GM12878 (cell line): ENCODE results near the gene AMH. TPM values are rescaled to one million over a fixed set of nuclear protein-coding genes. Genes with fewer than 3 reads are reported as not detected.

Experiments
- ATAC-seq: fragments of 200-7000 bp; cut with Tn5 transposase; 3 replicates; pipeline ENCODE4 v1.9.1; 2020; ENCODE audit warnings: mild to moderate bottlenecking, moderate library complexity
- BruUV-seq: library from RNA; stranded (reverse); fragments of 400-500 nt; replicated peaks from 2 replicates; lab custom pipeline; 2021; lab: Mats Ljungman, UMichigan
- CTCF ChIA-PET: fragments of 300-600 bp; sonication (Branson Sonifier 250); formaldehyde crosslinking; extraction: SDS; loops from one replicate; lab custom pipeline; 2021; ENCODE audit warnings: inconsistent platforms; lab: Yijun Ruan, JAX
- POLR2A ChIA-PET: fragments of 350-600 bp; formaldehyde crosslinking; extraction: SDS; loops from one replicate; lab custom pipeline; 2021; ENCODE audit warnings: inconsistent platforms; lab: Charles Lee
- RAD21 ChIA-PET: fragments of 300-600 bp; sonication (Branson Sonifier 250); formaldehyde crosslinking; loops from one replicate; lab custom pipeline; 2023; ENCODE audit warnings: antibody characterized with exemption; ENCODE audit not compliant: unreplicated experiment; lab: Charles Lee
- SMC1A ChIA-PET: fragments of 300-600 bp; sonication (Branson Sonifier 250); formaldehyde crosslinking; loops from one replicate; lab custom pipeline; 2023; ENCODE audit not compliant: unreplicated experiment, uncharacterized antibody; lab: Charles Lee
- DNase-seq: peaks from one replicate; pipeline ENCODE4 v3.0.0-alpha.2; 2011; ENCODE audit warnings: low read depth, low spot score
- FAIRE-seq: peaks from 3 replicates; lab custom pipeline; 2011; peaks lifted over from hg19 to GRCh38; lab: Jason Lieb, UNC
- H2AFZ ChIP-seq: 2 replicates; pipeline ENCODE4 v1.6.0; 2011; ENCODE audit warnings: low read depth, low read length, control low read depth; ENCODE audit not compliant: control insufficient read depth
- H3K27ac ChIP-seq: 2 replicates; pipeline ENCODE4 v1.5.1; 2011; ENCODE audit warnings: control low read depth; ENCODE audit not compliant: control insufficient read depth, insufficient read depth
- H3K27me3 ChIP-seq, 2 experiments: replicated peaks in 1 of 2; 2 replicates each; pipeline versions ENCODE4 v1.6.0 to v1.6.1; 2011; ENCODE audit warnings: low read length in 1 of 2; ENCODE audit not compliant: control insufficient read depth in 2 of 2, insufficient read depth in 2 of 2
- H3K36me3 ChIP-seq, 2 experiments: 2 replicates each; pipeline ENCODE4 v1.5.1; 2011; ENCODE audit warnings: low read length in 1 of 2; ENCODE audit not compliant: control insufficient read depth in 2 of 2, insufficient read depth in 2 of 2
- H3K4me1 ChIP-seq: 2 replicates; pipeline ENCODE4 v1.6.1; 2011; ENCODE audit warnings: mild to moderate bottlenecking, low read length, moderate library complexity, mixed read lengths; ENCODE audit not compliant: control insufficient read depth, insufficient read depth
- H3K4me2 ChIP-seq: 2 replicates; pipeline ENCODE4 v1.6.0; 2011; ENCODE audit warnings: control low read depth; ENCODE audit not compliant: control insufficient read depth, insufficient read depth
- H3K4me3 ChIP-seq: fragments of 200-600 bp; sonication (generic); 2 replicates; pipeline ENCODE4 v1.5.1; 2016
- H3K79me2 ChIP-seq: 2 replicates; pipeline ENCODE4 v1.6.0; 2011; ENCODE audit warnings: low read length; ENCODE audit not compliant: control insufficient read depth, insufficient read depth
- H3K9ac ChIP-seq: 2 replicates; pipeline ENCODE4 v1.8.0; 2011; ENCODE audit warnings: low read length, control low read depth, mixed read lengths; ENCODE audit not compliant: control insufficient read depth, insufficient read depth
- H3K9me3 ChIP-seq: replicated peaks from 3 replicates; pipeline ENCODE4 v1.5.1; 2011; ENCODE audit warnings: mild to moderate bottlenecking, low read length; ENCODE audit not compliant: control insufficient read depth, insufficient read depth
- H4K20me1 ChIP-seq: 2 replicates; pipeline ENCODE4 v1.6.0; 2011; ENCODE audit not compliant: control insufficient read depth, insufficient read depth
- ASH2L ChIP-seq: fragments of 300-600, 200-600 bp; sonication (generic); IDR thresholded peaks from 2 replicates; pipeline ENCODE4 v1.6.1; 2017; ENCODE audit warnings: low read depth, mild to moderate bottlenecking, borderline replicate concordance
- ATF7 ChIP-seq: fragments of 450-650 bp; IDR thresholded peaks from 2 replicates; pipeline ENCODE4 v1.6.1; 2016; ENCODE audit warnings: low read depth, mild to moderate bottlenecking
- BRCA1 ChIP-seq: IDR thresholded peaks from 2 replicates; pipeline ENCODE4 v1.6.1; 2011; ENCODE audit warnings: low read depth, low read length, improper control_type of control experiment
- EP300 ChIP-seq, 2 experiments: fragments of 150-350 bp in 1 of 2; IDR thresholded peaks; 2 replicates each; pipeline ENCODE4 v1.6.1; 2011 to 2012; ENCODE audit warnings: low read depth in 2 of 2, low read length in 2 of 2, borderline replicate concordance in 1 of 2, improper control_type of control experiment in 1 of 2, inconsistent platforms in 1 of 2; ENCODE audit not compliant: control insufficient read depth in 1 of 2
- FOXM1 ChIP-seq: IDR thresholded peaks from 2 replicates; pipeline ENCODE4 v1.6.1; 2012; ENCODE audit warnings: low read depth, mild to moderate bottlenecking, inconsistent platforms, low read length, moderate library complexity
- HCFC1 ChIP-seq: fragments of 150-350 bp; IDR thresholded peaks from 2 replicates; pipeline ENCODE4 v1.6.1; 2014; ENCODE audit warnings: low read length
- HDGF ChIP-seq: fragments of 450-650 bp; IDR thresholded peaks from 2 replicates; pipeline ENCODE4 v1.6.1; 2016; ENCODE audit warnings: antibody characterized with exemption
- NFYB ChIP-seq: IDR thresholded peaks from 2 replicates; pipeline ENCODE4 v1.6.1; 2011; ENCODE audit warnings: low read depth, mild to moderate bottlenecking, low read length, improper control_type of control experiment, moderate library complexity; ENCODE audit not compliant: insufficient read depth
- NR2F1 ChIP-seq: fragments of 450-650 bp; conservative IDR thresholded peaks from 2 replicates; pipeline ENCODE4 v1.6.1; 2017; ENCODE audit warnings: mild to moderate bottlenecking
- POLR2A ChIP-seq: IDR thresholded peaks from 2 replicates; pipeline ENCODE4 v1.6.1; 2011; ENCODE audit warnings: low read depth, mild to moderate bottlenecking, low read length
- RFX5 ChIP-seq: IDR thresholded peaks from 2 replicates; pipeline ENCODE4 v1.6.1; 2011; ENCODE audit warnings: low read depth, low read length, improper control_type of control experiment
- SMAD1 ChIP-seq: fragments of 450-650 bp; IDR thresholded peaks from 2 replicates; pipeline ENCODE4 v1.6.1; 2018; ENCODE audit warnings: mild to moderate bottlenecking, low read depth; ENCODE audit not compliant: partially characterized antibody
- SPI1 ChIP-seq: IDR thresholded peaks from 2 replicates; pipeline ENCODE4 v1.6.1; 2011; ENCODE audit warnings: low read depth, mild to moderate bottlenecking, low read length, moderate library complexity, borderline replicate concordance; ENCODE audit not compliant: insufficient read depth
- SREBF1 ChIP-seq: IDR thresholded peaks from 2 replicates; pipeline ENCODE4 v1.6.1; 2012; ENCODE audit warnings: mild to moderate bottlenecking, low read length
- ZSCAN29 ChIP-seq: fragments of 450-650 bp; IDR thresholded peaks from 2 replicates; pipeline ENCODE4 v1.6.1; 2017; ENCODE audit warnings: mild to moderate bottlenecking, moderate library complexity
- WGBS: methylation state at CpG from one replicate; pipeline ENCODE4 v1.1.6; 2016; ENCODE audit warnings: low lambda C conversion rate; ENCODE audit not compliant: insufficient replicate concordance, insufficient coverage; ENCODE audit errors: missing lambda C conversion rate; 5-methylcytosine and 5-hydroxymethylcytosine counted together
- in situ Hi-C: fragments of 300-500 bp; cut with MboI; formaldehyde crosslinking; loops from 9 replicates; pipeline ENCODE4 v1.14.3; 2018; ENCODE audit warnings: mixed read lengths
- intact Hi-C: fragments of 100-400 bp; cut with micrococcal nuclease; formaldehyde crosslinking; loops from one replicate; pipeline ENCODE4 v1.14.2; 2022; ENCODE audit not compliant: unreplicated experiment
- polyA plus RNA-seq, 11 experiments: library from polyadenylated mRNA; depleted of rRNA in 4 of 11; unstranded in 6 of 11; stranded (reverse) in 5 of 11; fragments of >200 nt; fragmentation: Nextera tagmentation in 4 of 11; fragmentation: Illumina TruSeq in 1 of 11; extraction: Ambion mirVana in 4 of 11; extraction: Trizol in 1 of 11; gene quantifications; 1 replicate in 1 of 11; 2 replicates in 10 of 11; pipeline versions ENCODE4 v1.2.1 to v1.2.3, GENCODE V29; 2011 to 2016; ENCODE audit warnings: inconsistent platforms in 2 of 11, missing spikeins in 2 of 11, low read depth in 1 of 11
- total RNA-seq, 4 experiments: library from RNA; depleted of rRNA in 3 of 4; stranded (reverse); fragments of >200 nt in 3 of 4; fragmentation: Illumina TruSeq in 1 of 4; extraction: Trizol in 1 of 4; gene quantifications; 2 replicates each; pipeline versions ENCODE4 v1.2.1 to v1.2.3, GENCODE V29; 2013 to 2021

Gene AMH
- total and polyA plus RNA-seq, 10 of the 15 experiments (the other 5 are each of a cell fraction or from before 2014, with no cell fraction given) = 0.17 to 3.5 (median 0.81) TPM; not detected in 4

DNA sequence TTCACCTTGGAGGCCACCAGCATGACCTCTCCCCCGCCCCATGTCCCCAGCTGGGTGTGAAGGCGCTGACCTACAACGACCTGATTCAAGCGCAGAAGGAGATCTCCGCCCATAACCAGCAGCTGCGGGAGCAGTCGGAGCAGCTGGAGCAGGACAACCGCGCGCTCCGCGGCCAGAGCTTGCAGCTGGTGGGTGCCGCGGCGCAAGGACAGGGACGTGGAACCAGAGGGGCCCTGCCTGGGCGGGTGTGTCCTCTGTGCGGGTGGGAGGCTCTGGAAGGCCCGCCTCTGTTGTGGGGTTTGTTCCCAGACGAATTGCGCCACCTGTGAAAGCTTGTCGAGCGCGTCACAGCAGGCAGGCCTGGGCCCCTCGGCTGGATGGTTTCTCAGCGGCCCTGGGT, 35.3 kb upstream of the AMH start:
- BruUV-seq = no TSS peak
- CTCF ChIA-PET = interaction anchor here (1.4 to 2.7 kb wide), 2 partner anchors 42 to 58 kb away, joined by 3 to 10 read pairs; no protein-coding TSS in a partner anchor
- no peak for FAIRE-seq

DNA sequence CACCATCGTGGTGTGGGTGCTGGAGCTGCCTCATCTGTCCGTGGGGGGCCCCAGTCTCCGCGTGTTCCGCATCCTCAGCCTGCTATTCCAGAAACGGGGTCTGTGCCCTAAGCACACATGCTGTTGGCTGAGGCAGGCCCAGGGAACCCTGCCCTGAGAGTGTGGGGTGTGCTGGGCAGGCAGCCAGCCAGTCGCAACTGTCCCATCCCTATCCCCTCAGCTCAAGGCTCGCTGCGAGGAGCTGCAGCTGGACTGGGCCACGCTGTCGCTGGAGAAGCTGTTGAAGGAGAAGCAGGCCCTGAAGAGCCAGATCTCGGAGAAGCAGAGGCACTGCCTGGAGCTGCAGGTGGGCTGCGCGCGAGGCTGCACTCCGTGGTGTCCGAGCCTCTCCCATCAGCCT, 34.9 kb upstream of the AMH start:
- intact Hi-C loops (no loop called here), in situ Hi-C loops (no loop called here)
- RAD21 ChIA-PET = no interaction called here
- Histone ChIP-seq H3K27me3 (no peaks in the 10 kb centered on the region), H3K4me1 (peaks cover 5% of the 10 kb centered on the region), H3K9ac (no peak overlapping the region), H3K4me3 (no peak overlapping the region), H3K9me3 (no peaks in the 10 kb centered on the region), H3K27ac (no peak overlapping the region), H4K20me1 (no peaks in the 10 kb centered on the region), H3K36me3 (peaks cover 39 to 75% of the 10 kb centered on the region in 2 experiments; a peak in 3 of 4 replicates), H3K79me2 (no peaks in the 10 kb centered on the region), H3K4me2 (no peak overlapping the region), H2AFZ (no peak overlapping the region)
- POLR2A ChIA-PET = no interaction called here
- no peak for ATAC-seq
- no peak for FAIRE-seq
- SMC1A ChIA-PET = interaction anchor here (1.0 kb wide), 1 partner anchor 58 kb away, joined by 4 read pairs; no protein-coding TSS in a partner anchor
- CTCF ChIA-PET = interaction anchor here (2.7 kb wide), 1 partner anchor 59 kb away, joined by 10 read pairs; no protein-coding TSS in a partner anchor
- no TSS peak for BruUV-seq
- TF ChIP-seq POLR2A (0 out of 2 replicates have a peak, but pooled peaks have one; percentile 56), FOXM1 (no peak)
- 98% methylated on average over 17 of the region's 17 CpGs for WGBS
- DNase-seq = no peak

More for the DNA sequence above, 35.3 kb upstream of the AMH start:
- ChIA-PET POLR2A (no interaction called here), SMC1A (interaction anchor here (1.0 kb wide), 1 partner anchor 58 kb away, joined by 4 read pairs; no protein-coding TSS in a partner anchor), RAD21 (interaction anchor here (0.6 kb wide), 1 partner anchor 316 kb away, joined by 3 read pairs; no protein-coding TSS in a partner anchor)
- 90% methylated on average over 24 of the region's 26 CpGs for WGBS
- H3K79me2 ChIP-seq = no peaks in the 10 kb centered on the region
- H4K20me1 ChIP-seq = no peaks in the 10 kb centered on the region
- H3K4me3 ChIP-seq = no peak overlapping the region
- H3K27me3 ChIP-seq = no peaks in the 10 kb centered on the region
- no peaks in the 10 kb centered on the region for H3K9me3 ChIP-seq
- H3K36me3 ChIP-seq = peaks cover 39 to 75% of the 10 kb centered on the region in 2 experiments; a peak in 3 of 4 replicates
- no peak for TF ChIP-seq NR2F1
- no peak for TF ChIP-seq SMAD1
- no peak for TF ChIP-seq RFX5
- no peak for TF ChIP-seq EP300 (IDR thresholded peaks at IDR 0.05; ENCODE audit: borderline replicate concordance in 1 of 2, control insufficient read depth in 1 of 2, low read depth in 2 of 2, low read length in 2 of 2)
- no peak for TF ChIP-seq BRCA1
- no peak for TF ChIP-seq SPI1
- no peak for TF ChIP-seq NFYB
- TF ChIP-seq ASH2L = no peak
- TF ChIP-seq SREBF1 = no peak
- no peak for TF ChIP-seq ATF7
- no peak for TF ChIP-seq HCFC1
- no peak for TF ChIP-seq HDGF
- no peak for TF ChIP-seq ZSCAN29
- H3K27ac ChIP-seq = no peak overlapping the region
- intact Hi-C loops = no loop called here
- H2AFZ ChIP-seq = no peak overlapping the region
- no peak overlapping the region for H3K9ac ChIP-seq
- DNase-seq = no peak
- peaks cover 5% of the 10 kb centered on the region for H3K4me1 ChIP-seq
- in situ Hi-C loops = no loop called here
- no peak for ATAC-seq
- no peak overlapping the region for H3K4me2 ChIP-seq
